Stimulated activated CD4-positive, alpha-beta T cell treated with anti-CD3 and anti-CD28 coated beads, Interleukin-12 subunit alpha, Interleukin-12 subunit beta, amount 100 ng/mL, for 24 hours (primary cell): ENCODE measurements around the gene GDI1.
A peak's percentile ranks its signal among the peaks of the same experiment; 100 is the strongest.
"Not testable (repeated sequence)": the region's sequence is repeated elsewhere in the genome, so short reads cannot be mapped to it uniquely, and the experiment has no call there.

Source experiments
- DNase-seq, 2 experiments: peaks; one replicate each; pipeline ENCODE4 v3.0.0-alpha.2; 2020; ENCODE audit warnings: low read depth in 2 of 2

Gene GDI1

GRCh38 chrX:154436983-154437752, at the start of gene GDI1:
TSS of gene GDI1 (plus strand) at chrX:154437154. CDS start at chrX:154437255, 101 bp downstream.
- DNase-seq: peak in 1 of 2 experiments; percentile 41

DNA sequence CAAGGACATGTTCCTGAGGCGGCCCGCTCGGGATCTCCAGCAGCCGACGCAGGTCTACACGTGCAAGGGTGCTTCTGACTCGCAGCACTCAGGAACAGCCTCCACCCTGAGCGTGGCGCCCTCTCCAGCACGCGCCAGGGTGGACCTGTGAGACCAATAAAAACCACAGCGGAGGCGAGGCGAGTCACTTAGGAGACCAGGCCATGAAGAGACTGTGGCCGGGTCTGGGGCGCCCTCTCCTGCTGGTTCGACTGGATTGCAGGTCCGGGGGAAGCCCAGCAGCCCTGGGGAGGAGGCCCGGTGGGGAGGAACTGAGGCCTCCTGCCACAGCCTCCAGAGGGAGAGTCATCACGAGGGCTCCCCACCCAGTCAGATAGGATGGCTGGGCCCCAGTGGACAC, 48.9 kb upstream of the GDI1 start:
- not testable (repeated sequence) for DNase-seq

GRCh38 chrX:154388649-154389048, 48.3 kb upstream of the GDI1 start:
- DNase-seq: not testable (repeated sequence)

GRCh38 chrX:154389812-154390747, 46.9 kb upstream of the GDI1 start:
- DNase-seq: not testable (repeated sequence)

DNA sequence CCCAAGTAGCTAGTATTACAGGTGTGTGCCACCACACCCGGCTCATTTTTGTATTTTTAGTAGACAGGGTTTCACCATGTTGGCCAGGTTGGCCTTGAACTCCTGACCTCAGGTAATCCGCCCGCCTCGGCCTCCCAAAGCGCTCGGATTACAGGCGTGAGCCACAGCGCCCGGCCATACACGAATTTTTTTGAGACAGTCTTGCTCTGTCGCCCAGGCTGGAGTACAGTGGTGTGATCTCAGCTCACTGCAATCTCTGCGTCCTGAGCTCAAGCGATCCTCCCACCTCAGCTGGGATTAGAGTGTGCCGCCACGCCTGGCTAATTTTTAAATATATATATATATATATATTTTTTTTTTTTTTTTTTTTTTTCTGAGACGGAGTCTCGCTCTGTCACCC, 40.6 kb upstream of the GDI1 start:
- not testable (repeated sequence) for DNase-seq

GRCh38 chrX:154396973-154397887, 39.7 kb upstream of the GDI1 start:
- DNase-seq: peak; percentile 52 to 64

DNA sequence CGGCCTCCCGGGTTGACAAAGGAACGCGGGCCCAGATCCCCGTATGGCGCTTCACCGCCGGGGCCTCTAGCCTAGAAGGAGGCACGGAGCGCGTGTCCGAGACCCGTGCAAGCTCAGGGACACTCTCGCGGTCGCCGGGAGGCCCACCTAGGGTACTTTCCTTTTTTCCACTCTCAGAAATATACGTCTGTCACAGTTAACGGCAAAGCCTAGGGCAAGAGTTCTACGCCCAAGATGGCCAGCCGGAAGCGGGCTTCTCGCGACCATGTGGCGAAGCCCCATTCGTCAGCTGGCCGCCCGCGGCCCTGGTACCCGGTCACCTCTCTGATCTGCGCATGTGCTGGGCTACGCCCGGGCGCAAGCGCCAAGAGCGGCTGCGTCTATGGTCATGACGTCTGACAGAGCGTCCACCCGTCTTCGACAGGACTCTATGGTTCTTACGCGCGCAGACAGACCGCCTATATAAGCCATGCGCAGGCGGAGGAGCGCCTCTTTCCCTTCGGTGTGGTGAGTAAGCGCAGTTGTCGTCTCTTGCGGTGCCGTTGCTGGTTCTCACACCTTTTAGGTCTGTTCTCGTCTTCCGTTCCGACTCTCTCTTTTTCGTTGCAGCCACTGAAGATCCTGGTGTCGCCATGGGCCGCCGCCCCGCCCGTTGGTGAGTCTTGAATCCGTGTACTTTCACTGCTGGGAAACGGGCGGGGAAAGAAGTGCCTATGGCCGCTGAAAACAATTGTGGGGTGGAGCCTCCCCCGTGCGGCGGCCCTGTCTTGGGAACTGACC, 38.9 kb upstream of the GDI1 start, which contains the start of gene RPL10:
RPL10 (plus strand) TSS at position 490 of the 780 bp plus-strand sequence; CDS start at position 633, 143 bp downstream.
- peak; percentile 81 to 82 for DNase-seq

DNA sequence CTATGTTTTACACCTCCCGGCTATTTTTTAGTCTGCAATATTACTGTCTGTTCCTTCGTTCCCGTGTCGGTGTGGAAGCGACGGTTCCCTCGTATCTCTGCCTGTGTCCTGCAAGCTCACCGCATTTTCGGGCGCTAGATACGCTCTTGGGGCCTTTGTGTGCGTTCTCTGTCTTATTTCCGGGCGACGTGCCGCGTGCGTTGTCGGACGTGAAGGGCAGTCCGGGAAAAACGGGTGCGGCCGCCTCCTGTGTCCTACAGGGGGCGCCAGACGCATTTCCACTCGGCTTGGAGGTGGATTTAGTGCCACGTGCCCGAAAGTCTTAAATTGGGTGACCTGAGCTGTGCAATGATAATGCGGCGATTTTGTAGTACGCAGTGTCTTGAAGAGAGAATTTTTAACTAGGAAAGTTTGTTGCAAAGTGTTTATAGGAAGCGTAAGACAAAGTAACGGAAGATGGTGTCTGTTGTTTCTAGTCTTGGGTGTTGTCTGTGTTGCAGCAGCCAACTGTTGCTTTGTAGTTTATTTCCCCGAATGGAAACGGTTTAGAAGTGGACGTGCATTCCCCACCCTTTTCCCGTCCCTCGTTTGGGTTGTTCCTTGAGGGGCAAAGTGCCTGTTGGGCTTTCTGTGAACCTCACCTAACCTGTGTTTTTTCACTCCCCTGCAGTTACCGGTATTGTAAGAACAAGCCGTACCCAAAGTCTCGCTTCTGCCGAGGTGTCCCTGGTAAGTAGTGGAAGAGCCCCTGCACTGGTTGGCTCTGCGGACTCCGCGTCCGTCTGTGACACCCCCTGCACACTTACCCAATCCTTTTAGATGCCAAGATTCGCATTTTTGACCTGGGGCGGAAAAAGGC, 38.1 kb upstream of the GDI1 start:
- peak; percentile 50 to 65 for DNase-seq

GRCh38 chrX:154399527-154400368, 37.2 kb upstream of the GDI1 start:
- no peak for DNase-seq

GRCh38 chrX:154400369-154400817, 36.6 kb upstream of the GDI1 start:
- not testable (repeated sequence) for DNase-seq

GRCh38 chrX:154401045-154401799, 35.7 kb upstream of the GDI1 start:
- DNase-seq: no peak

- no peak for DNase-seq
These were observed 34.9 kb upstream of the GDI1 start for GRCh38 chrX:154401918-154402621.

DNA sequence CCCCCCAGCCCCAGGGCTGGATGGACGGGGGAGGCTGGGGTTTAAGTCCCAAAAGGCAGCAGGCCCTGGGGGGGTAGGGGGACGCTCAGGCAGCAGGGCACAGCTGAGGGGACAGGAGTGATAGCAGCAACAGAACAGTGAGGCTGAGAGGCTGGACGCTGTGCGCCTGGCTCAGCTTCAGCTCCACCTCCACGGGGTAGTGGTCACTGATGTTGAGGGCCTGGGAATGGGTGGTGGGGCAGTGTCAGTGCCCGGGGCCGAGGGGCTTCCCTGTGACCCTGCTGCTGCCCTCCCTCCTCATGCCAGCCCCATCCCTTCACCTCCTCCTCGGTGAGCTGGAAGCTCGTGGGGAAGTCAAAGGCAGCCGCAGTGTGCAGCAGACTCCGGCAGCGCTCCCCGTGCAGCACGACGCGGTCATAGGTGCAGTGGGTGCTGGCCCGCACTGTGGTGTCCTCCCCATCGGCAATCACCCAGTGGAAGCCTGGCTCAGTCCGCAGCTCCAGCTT, 34.3 kb upstream of the GDI1 start:
- no peak for DNase-seq

DNA sequence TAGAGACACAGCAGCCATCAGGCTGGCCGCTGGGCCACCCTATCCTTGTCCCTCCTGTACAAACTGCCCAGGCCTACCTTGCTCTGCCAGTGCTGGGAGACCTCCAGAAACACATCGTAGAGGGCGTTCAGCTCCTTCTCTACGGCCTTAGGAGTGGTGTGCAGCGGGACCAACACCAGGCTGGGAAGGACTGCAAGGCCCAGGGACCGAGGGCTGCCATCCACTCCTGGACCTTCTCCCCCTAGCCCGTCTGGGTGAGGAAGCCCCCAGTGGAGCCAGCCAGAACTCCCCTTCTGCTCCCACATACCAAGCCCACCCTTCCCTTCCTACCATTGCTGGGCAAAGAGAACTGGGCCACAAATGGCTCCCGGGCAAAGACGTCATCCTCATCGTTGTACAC, 33.8 kb upstream of the GDI1 start:
- no peak for DNase-seq

- DNase-seq: no peak
These were observed 33.1 kb upstream of the GDI1 start for GRCh38 chrX:154403858-154404257.

- no peak for DNase-seq
These were observed 32.2 kb upstream of the GDI1 start for GRCh38 chrX:154404625-154405192.
